HEK293T (cell line): ENCODE results near the gene PRKG1.

Source experiments
- CTCF ChIA-PET: fragments of 350-600 bp; formaldehyde crosslinking; extraction: SDS; loops from one replicate; lab custom pipeline; 2021; ENCODE audit warnings: antibody characterized with exemption, inconsistent platforms; lab: Yijun Ruan, JAX
- POLR2A ChIA-PET: fragments of 350-600 bp; formaldehyde crosslinking; extraction: SDS; loops from one replicate; lab custom pipeline; 2020; ENCODE audit warnings: antibody characterized with exemption, inconsistent platforms; lab: Yijun Ruan, JAX
- DNase-seq: peaks from one replicate; pipeline ENCODE4 v3.0.0; 2012; ENCODE audit warnings: mixed read lengths; ENCODE audit errors: extremely low spot score
- ARNT ChIP-seq: fragments of 450-650 bp; IDR thresholded peaks from 2 replicates; pipeline ENCODE4 v1.6.1; 2017; ENCODE audit warnings: mild to moderate bottlenecking
- BHLHE40 ChIP-seq: fragments of 450-650 bp; IDR thresholded peaks from 2 replicates; pipeline ENCODE4 v1.6.1; 2016; ENCODE audit warnings: mild to moderate bottlenecking, moderate library complexity, borderline replicate concordance
- CTBP1 ChIP-seq: fragments of 450-650 bp; IDR thresholded peaks from 2 replicates; pipeline ENCODE4 v1.6.1; 2016; ENCODE audit warnings: borderline replicate concordance
- ELF4 ChIP-seq: fragments of 450-650 bp; IDR thresholded peaks from 2 replicates; pipeline ENCODE4 v1.6.1; 2017; ENCODE audit warnings: antibody characterized with exemption
- FOXA1 ChIP-seq: fragments of 450-650 bp; IDR thresholded peaks from 2 replicates; pipeline ENCODE4 v1.6.1; 2016; ENCODE audit warnings: mild to moderate bottlenecking
- FOXK2 ChIP-seq: fragments of 450-650 bp; IDR thresholded peaks from 2 replicates; pipeline ENCODE4 v1.6.1; 2016; ENCODE audit warnings: mild to moderate bottlenecking
- FOXM1 ChIP-seq: fragments of 450-650 bp; IDR thresholded peaks from 2 replicates; pipeline ENCODE4 v1.6.1; 2017; ENCODE audit warnings: mild to moderate bottlenecking, borderline replicate concordance
- HDGF ChIP-seq: fragments of 450-650 bp; IDR thresholded peaks from 2 replicates; pipeline ENCODE4 v1.6.1; 2017; ENCODE audit warnings: antibody characterized with exemption, borderline replicate concordance
- L3MBTL2 ChIP-seq: fragments of 450-650 bp; conservative IDR thresholded peaks from 2 replicates; pipeline ENCODE4 v1.6.1; 2016; ENCODE audit warnings: mild to moderate bottlenecking
- LEF1 ChIP-seq: fragments of 450-650 bp; IDR thresholded peaks from 2 replicates; pipeline ENCODE4 v1.6.1; 2017; ENCODE audit warnings: mild to moderate bottlenecking, borderline replicate concordance
- NFRKB ChIP-seq: fragments of 450-650 bp; IDR thresholded peaks from 2 replicates; pipeline ENCODE4 v1.6.1; 2016; ENCODE audit warnings: mild to moderate bottlenecking, moderate library complexity
- SP1 ChIP-seq: fragments of 450-650 bp; IDR thresholded peaks from 2 replicates; pipeline ENCODE4 v1.6.1; 2017
- SUZ12 ChIP-seq: fragments of 450-650 bp; IDR thresholded peaks from 2 replicates; pipeline ENCODE4 v1.6.1; 2016; ENCODE audit warnings: mild to moderate bottlenecking
- TARDBP ChIP-seq: fragments of 450-650 bp; IDR thresholded peaks from 2 replicates; pipeline ENCODE4 v1.6.1; 2016
- ZNF384 ChIP-seq: fragments of 450-650 bp; IDR thresholded peaks from 2 replicates; pipeline ENCODE4 v1.6.1; 2016
- TF ChIP-seq, protein P1 (sequence below): fragments of 450-650 bp; IDR thresholded peaks from 2 replicates; pipeline ENCODE4 v1.6.1; 2016

The PRKG1 gene

DNA sequence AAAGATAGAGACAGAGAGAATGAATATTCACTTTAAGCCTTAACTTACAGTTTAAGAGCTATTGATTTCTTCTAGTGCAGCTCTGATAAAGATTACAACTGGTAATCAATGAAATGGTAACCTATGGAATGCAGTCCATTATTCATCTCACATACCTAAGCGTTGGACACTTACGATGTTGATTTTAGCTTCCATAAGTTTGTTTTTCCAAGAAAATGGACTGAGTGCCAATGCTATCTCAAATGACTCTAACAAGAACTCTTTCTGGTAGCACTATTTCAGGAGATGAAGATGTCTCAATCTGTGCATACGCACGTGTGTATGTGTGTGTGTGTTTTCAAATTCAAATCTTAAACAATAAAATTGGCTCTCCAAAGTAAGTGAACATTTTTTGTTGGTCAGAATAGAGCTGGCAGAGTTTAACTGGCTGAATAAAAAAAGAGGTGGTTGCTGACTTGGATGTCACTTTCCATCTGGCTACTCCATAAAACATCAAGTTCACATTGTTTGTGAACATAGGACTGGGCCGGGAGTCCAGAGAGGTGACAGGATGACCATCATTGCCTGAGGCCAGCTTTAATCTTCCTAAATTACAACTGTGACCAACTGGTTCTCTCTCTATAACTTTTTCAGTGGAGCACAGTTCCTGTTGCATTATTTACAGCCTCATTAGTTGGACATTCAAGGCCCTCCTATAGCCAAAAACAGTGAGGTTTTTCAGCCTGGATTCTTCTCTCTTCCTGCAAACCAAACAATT lies 732.0 kb downstream of the PRKG1 start:
- POLR2A ChIA-PET: no interaction called here
- CTCF ChIA-PET: no interaction called here
- TF ChIP-seq, protein P1, sequence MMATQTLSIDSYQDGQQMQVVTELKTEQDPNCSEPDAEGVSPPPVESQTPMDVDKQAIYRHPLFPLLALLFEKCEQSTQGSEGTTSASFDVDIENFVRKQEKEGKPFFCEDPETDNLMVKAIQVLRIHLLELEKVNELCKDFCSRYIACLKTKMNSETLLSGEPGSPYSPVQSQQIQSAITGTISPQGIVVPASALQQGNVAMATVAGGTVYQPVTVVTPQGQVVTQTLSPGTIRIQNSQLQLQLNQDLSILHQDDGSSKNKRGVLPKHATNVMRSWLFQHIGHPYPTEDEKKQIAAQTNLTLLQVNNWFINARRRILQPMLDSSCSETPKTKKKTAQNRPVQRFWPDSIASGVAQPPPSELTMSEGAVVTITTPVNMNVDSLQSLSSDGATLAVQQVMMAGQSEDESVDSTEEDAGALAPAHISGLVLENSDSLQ: peak; percentile 70
- TF ChIP-seq BHLHE40: no peak
- DNase-seq: no peak

DNA sequence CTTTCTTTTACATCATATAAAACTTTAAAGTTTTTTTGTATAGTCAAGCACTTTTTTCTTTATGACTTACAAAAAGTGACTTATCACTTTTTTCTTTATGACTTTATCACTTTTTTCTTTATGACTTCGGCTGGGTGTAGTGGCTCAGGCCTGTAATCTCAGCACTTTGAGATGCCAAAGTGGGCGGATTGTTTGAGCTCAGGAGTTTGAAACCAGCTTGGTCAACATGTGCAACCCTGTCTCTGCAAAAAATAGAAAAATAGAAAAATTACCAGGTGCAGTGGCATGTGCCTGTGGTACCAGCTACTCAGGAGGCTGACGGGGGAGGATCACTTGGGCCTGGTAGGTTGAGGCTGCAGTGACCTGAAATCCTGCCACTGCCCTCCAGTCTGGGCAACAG lies 733.9 kb downstream of the PRKG1 start:
- TF ChIP-seq HDGF (no peak), FOXA1 (no peak), SP1 (no peak), BHLHE40 (no peak), TARDBP (no peak), CTBP1 (no peak), ZNF384 (no peak), L3MBTL2 (no peak), ARNT (no peak), ELF4 (no peak)
- TF ChIP-seq, protein P1: no peak
- POLR2A ChIA-PET: no interaction called here
- DNase-seq: no peak
- CTCF ChIA-PET: no interaction called here

DNA sequence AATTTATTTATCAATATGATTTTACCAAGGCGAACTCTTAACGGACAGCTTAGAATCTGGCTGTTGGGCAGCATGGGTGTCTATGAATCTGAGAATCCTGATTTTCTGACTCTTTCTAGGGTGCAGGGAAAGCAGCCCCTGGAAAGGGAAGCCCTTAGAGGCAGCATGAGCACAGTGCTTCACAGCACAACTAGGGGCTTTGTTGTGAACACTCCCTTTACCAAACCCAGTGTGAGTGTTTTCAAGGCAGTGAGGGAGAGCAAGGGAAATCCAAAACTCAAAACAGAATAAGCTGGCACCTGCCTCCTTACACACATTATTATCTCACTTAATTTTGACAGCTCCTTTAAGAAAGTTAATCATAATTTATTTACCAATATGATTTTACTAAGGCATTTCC lies 741.4 kb downstream of the PRKG1 start:
- DNase-seq: no peak
- POLR2A ChIA-PET: no interaction called here
- TF ChIP-seq ELF4 (no peak), ARNT (no peak), CTBP1 (no peak), TARDBP (no peak), L3MBTL2 (no peak), BHLHE40 (no peak), SP1 (no peak), HDGF (no peak), FOXA1 (no peak), SUZ12 (no peak), FOXM1 (no peak), ZNF384 (no peak), LEF1 (no peak)
- TF ChIP-seq, protein P1: no peak
- CTCF ChIA-PET: no interaction called here

DNA sequence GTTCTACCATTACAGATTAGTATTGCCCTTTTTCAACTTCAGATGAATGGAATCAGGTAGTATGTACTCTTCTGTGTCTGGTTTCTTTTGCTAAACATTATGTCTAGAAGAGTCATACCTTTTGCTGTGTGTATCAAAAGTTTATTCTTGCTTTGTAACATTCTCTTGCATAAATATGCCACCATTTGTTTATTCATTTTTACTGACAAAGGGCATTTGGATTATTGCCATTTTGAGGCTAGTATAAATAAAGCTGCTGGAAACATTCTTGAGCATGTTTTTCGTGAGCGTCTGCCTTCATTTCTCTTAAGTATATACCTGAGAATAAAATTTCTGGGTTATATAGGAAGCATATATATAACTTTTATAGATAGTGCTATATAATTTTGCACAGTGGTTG lies 746.8 kb downstream of the PRKG1 start:
- POLR2A ChIA-PET: no interaction called here
- CTCF ChIA-PET: no interaction called here
- TF ChIP-seq, protein P1: no peak
- no peak for TF ChIP-seq FOXM1
- no peak for TF ChIP-seq LEF1
- TF ChIP-seq FOXK2: no peak
- TF ChIP-seq FOXA1: no peak
- no peak for TF ChIP-seq SUZ12
- no peak for TF ChIP-seq ELF4
- TF ChIP-seq BHLHE40: no peak
- TF ChIP-seq ZNF384: no peak
- no peak for TF ChIP-seq SP1
- TF ChIP-seq HDGF: no peak
- no peak for TF ChIP-seq L3MBTL2
- no peak for TF ChIP-seq ARNT
- DNase-seq: no peak

DNA sequence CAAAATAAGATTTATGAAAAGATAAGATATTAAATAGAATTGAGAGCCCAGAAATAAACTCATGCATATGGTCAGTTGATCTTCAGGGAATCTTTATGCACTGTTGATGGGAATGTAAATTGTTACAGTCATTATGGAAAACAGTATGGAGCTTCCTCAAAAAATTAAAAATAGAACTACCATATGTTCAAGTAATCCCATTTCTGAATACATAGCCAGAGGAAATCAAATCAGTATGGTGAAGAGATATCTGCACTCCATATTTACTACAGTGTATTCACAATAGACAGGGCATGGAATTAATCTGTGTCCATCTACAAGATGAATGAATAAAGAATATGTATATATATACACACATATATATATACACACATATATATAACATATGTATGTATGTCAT lies 747.5 kb downstream of the PRKG1 start:
- no peak for DNase-seq
- no peak for TF ChIP-seq BHLHE40
- no peak for TF ChIP-seq ZNF384
- TF ChIP-seq LEF1: no peak
- TF ChIP-seq ELF4: no peak
- TF ChIP-seq L3MBTL2: no peak
- no peak for TF ChIP-seq SUZ12
- no peak for TF ChIP-seq FOXA1
- TF ChIP-seq FOXM1: no peak
- ChIA-PET CTCF (no interaction called here), POLR2A (no interaction called here)

DNA sequence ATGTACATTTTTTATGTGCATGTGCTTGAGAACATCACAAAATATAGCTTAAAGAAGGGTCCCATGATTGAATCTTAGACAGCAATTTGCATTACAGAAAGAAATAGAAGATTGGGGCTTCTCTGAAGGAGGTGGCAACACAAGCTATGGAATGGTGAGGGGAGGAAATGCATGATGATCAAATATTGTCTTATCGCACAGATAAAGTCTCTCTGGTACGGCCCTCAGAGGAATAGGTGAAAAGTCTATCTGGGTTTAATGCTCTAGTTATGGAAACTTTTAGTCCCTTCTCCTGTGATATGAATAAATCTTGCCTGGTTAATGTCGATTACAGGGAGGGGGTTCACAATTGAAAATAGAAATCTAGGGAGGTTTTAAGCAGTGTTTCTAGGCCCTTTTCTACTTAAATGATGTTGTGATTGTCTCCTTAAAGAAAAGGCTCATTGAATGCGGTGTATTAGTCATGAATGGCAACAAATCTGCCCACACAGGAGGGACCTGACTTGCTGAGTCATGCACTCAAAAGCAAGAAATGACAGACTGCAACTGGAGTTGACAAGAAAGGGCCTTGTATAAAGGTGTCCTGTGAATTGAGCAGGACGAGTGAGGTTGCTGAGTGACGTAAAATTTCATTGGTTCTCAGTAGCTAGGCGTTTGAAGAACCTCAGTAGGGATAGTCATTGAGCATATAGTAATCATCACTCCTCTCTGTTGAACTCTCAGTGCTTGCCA lies 758.5 kb downstream of the PRKG1 start:
- CTCF ChIA-PET: no interaction called here
- POLR2A ChIA-PET: no interaction called here

More for the DNA sequence above, 758.5 kb downstream of the PRKG1 start:
- no peak for DNase-seq
- TF ChIP-seq, protein P1: no peak
- TF ChIP-seq TARDBP (no peak), ZNF384 (no peak), HDGF (no peak), FOXA1 (no peak), BHLHE40 (no peak), FOXK2 (no peak), SUZ12 (no peak), NFRKB (no peak), ARNT (no peak), L3MBTL2 (no peak), LEF1 (no peak), FOXM1 (no peak)
